ENCODE measurements around the gene CAST. TPM values are rescaled to one million over a fixed set of nuclear protein-coding genes. Genes with fewer than 3 reads are reported as not detected.

Gene CAST
- total RNA-seq, 4 donors from 2014 or later: 321 to 971 (median 445) TPM

DNA sequence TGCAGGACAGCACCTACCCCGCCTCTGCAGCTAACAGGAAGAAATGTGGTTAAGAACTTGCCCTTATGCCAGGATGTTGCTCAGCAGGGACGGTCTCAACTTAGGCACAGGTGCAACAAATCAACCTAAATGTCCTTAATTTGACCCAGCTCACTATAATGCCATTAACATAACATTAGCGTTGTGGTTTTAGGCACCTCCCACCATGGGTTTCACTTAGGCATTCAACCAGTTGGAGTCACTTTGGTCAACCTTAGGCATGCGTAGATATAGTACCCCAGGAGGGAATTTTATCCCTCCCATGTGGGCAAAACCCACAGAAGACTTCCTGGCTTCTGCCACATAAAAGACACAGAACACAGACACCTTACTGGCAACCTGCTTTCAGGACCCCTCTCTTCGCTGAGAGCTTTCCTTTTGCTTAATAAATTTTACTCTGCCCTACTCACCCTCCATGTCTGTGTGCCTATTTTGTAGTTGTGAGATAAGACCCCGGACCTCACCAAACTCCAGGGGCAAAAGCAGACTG is 154.3 kb downstream of the CAST start:
- TF ChIP-seq, protein P1, sequence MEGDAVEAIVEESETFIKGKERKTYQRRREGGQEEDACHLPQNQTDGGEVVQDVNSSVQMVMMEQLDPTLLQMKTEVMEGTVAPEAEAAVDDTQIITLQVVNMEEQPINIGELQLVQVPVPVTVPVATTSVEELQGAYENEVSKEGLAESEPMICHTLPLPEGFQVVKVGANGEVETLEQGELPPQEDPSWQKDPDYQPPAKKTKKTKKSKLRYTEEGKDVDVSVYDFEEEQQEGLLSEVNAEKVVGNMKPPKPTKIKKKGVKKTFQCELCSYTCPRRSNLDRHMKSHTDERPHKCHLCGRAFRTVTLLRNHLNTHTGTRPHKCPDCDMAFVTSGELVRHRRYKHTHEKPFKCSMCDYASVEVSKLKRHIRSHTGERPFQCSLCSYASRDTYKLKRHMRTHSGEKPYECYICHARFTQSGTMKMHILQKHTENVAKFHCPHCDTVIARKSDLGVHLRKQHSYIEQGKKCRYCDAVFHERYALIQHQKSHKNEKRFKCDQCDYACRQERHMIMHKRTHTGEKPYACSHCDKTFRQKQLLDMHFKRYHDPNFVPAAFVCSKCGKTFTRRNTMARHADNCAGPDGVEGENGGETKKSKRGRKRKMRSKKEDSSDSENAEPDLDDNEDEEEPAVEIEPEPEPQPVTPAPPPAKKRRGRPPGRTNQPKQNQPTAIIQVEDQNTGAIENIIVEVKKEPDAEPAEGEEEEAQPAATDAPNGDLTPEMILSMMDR (IDR thresholded peaks at IDR 0.05 in 4 of 5, conservative IDR thresholded peaks at IDR 0.05 in 1 of 5): no peak
- TF ChIP-seq POLR2A (IDR thresholded peaks at IDR 0.05): no peak
- DNase-seq: no peak
- ATAC-seq: no peak
- Histone ChIP-seq H3K4me3 (no peak overlapping the region), H3K4me1 (peaks cover 4 to 11% of the 10 kb centered on the region in 2 donors), H3K9me3 (no peaks in the 10 kb centered on the region), H3K27ac (no peak overlapping the region), H3K36me3 (no peaks in the 10 kb centered on the region), H3K27me3 (no peaks in the 10 kb centered on the region)
- in situ Hi-C loops (cut with MboI; ENCODE audit: low sequenced_read_pairs in 4 of 4) (no loop called here), intact Hi-C loops (cut with DNase I; ENCODE audit: low total_unique reads) (no loop called here)

DNA sequence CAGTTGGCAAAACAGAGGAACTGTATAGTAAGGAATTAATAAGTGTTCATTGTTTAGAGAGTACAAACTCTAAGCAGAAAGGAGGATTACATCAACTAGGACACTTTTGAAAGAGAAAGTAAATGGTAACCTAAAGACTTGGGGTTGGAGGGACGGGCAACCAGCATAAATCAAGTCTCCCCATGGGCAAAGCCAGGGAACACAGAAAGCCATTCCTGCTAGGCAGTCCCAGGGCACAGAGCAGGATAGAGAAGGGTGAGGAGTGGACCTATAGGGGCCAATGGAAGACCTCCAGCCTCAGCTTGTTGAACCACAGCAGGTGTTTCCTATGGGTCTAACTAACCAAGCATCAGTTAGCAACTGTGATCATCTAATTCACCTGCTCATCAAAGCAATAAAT is 154.8 kb downstream of the CAST start:
- no peak overlapping the region for H3K27ac ChIP-seq
- no peaks in the 10 kb centered on the region for H3K27me3 ChIP-seq
- no peaks in the 10 kb centered on the region for H3K9me3 ChIP-seq
- TF ChIP-seq POLR2A (IDR thresholded peaks at IDR 0.05): no peak
- TF ChIP-seq, protein P1 (IDR thresholded peaks at IDR 0.05 in 4 of 5, conservative IDR thresholded peaks at IDR 0.05 in 1 of 5): no peak
- in situ Hi-C loops (cut with MboI; ENCODE audit: low sequenced_read_pairs in 4 of 4): no loop called here
- no peaks in the 10 kb centered on the region for H3K36me3 ChIP-seq
- H3K4me1 ChIP-seq: peaks cover 4 to 11% of the 10 kb centered on the region in 2 donors
- DNase-seq (no peak), ATAC-seq (no peak)
- no peak overlapping the region for H3K4me3 ChIP-seq
- intact Hi-C loops (cut with DNase I; ENCODE audit: low total_unique reads): no loop called here

- no peaks in the 10 kb centered on the region for H3K27me3 ChIP-seq
- H3K36me3 ChIP-seq: no peaks in the 10 kb centered on the region
- H3K4me1 ChIP-seq: peaks cover 4 to 11% of the 10 kb centered on the region in 2 donors
- no peak overlapping the region for H3K4me3 ChIP-seq
- no peak overlapping the region for H3K27ac ChIP-seq
- no peak for TF ChIP-seq POLR2A (IDR thresholded peaks at IDR 0.05)
- TF ChIP-seq, protein P1 (IDR thresholded peaks at IDR 0.05 in 4 of 5, conservative IDR thresholded peaks at IDR 0.05 in 1 of 5): no peak
- DNase-seq (no peak), ATAC-seq (peak; percentile 35 to 64)
- intact Hi-C loops (cut with DNase I; ENCODE audit: low total_unique reads): no loop called here
- in situ Hi-C loops (cut with MboI; ENCODE audit: low sequenced_read_pairs in 4 of 4): no loop called here
- no peaks in the 10 kb centered on the region for H3K9me3 ChIP-seq
Measured at GRCh38 chr5:96817506-96817905, 155.3 kb downstream of the CAST start.

GRCh38 chr5:96818125-96818788 is 156.1 kb downstream of the CAST start:
- in situ Hi-C loops (cut with MboI; ENCODE audit: low sequenced_read_pairs in 4 of 4) (no loop called here), intact Hi-C loops (cut with DNase I; ENCODE audit: low total_unique reads) (no loop called here)
- no peaks in the 10 kb centered on the region for H3K36me3 ChIP-seq
- DNase-seq (no peak), ATAC-seq (no peak)
- no peak overlapping the region for H3K4me3 ChIP-seq
- peaks cover 4 to 11% of the 10 kb centered on the region in 2 donors for H3K4me1 ChIP-seq
- no peaks in the 10 kb centered on the region for H3K27me3 ChIP-seq
- no peaks in the 10 kb centered on the region for H3K9me3 ChIP-seq
- H3K27ac ChIP-seq: no peak overlapping the region
- TF ChIP-seq POLR2A (IDR thresholded peaks at IDR 0.05): no peak
- TF ChIP-seq, protein P1 (IDR thresholded peaks at IDR 0.05 in 4 of 5, conservative IDR thresholded peaks at IDR 0.05 in 1 of 5): no peak

Data from gastrocnemius medialis (tissue), 4 donors.